Measurements from ENCODE around the gene FOXA3. TPM values are rescaled to one million over a fixed set of nuclear protein-coding genes. Genes with fewer than 3 reads are reported as not detected.

FOXA3 gene
- total RNA-seq = not detected in 2 replicates

GRCh38 chr19:45863840-45864628, at the start of gene FOXA3:
Gene FOXA3 (plus strand): TSS chr19:45864326. CDS start chr19:45864457, 131 bp downstream.

GRCh38 chr19:45814851-45815480, 49.2 kb upstream of the FOXA3 start, which contains the start of gene RSPH6A:
Gene RSPH6A (minus strand): TSS chr19:45815308. CDS start chr19:45815176, 132 bp downstream.

GRCh38 chr19:45862564-45863334, 1.4 kb upstream of the FOXA3 start, which contains the start of gene SYMPK:
Gene SYMPK (minus strand): TSS chr19:45863147. CDS start chr19:45854495, 8,652 bp downstream.

GRCh38 chr19:45885556-45886426, 21.7 kb downstream of the FOXA3 start, which contains the start of gene IRF2BP1:
Gene IRF2BP1 (minus strand): TSS chr19:45886141. CDS start chr19:45885774, 367 bp downstream.

GRCh38 chr19:45901912-45902650, 38.0 kb downstream of the FOXA3 start, which contains the start of gene MYPOP:
Gene MYPOP (minus strand): TSS chr19:45902613. CDS start chr19:45901773, 840 bp downstream.

GRCh38 chr19:45913874-45914830, 50.0 kb downstream of the FOXA3 start, which contains the start of gene NANOS2:
Gene NANOS2 (minus strand): TSS chr19:45914778. CDS start chr19:45914693, 85 bp downstream.

Other genes with a start within 250 kb of the FOXA3 start
- gene EML2, start 224.9 kb upstream of the FOXA3 start, total RNA-seq = 54.8 and 64.7 TPM in 2 replicates
- gene GIPR, start 196.1 kb upstream of the FOXA3 start, total RNA-seq = 1.2 and 3.7 TPM in 2 replicates
- 333 and 378 TPM in 2 replicates for gene SNRPD2, start 172.4 kb upstream of the FOXA3 start, total RNA-seq
- gene QPCTL, start 171.7 kb upstream of the FOXA3 start, total RNA-seq = 22.2 and 27.9 TPM in 2 replicates
- 15.8 and 19.8 TPM in 2 replicates for gene FBXO46, start 133.4 kb upstream of the FOXA3 start, total RNA-seq
- gene MEIOSIN, start 130.9 kb upstream of the FOXA3 start, total RNA-seq = not detected in 2 replicates
- 10.5 and 11.7 TPM in 2 replicates for gene SIX5, start 95.1 kb upstream of the FOXA3 start, total RNA-seq
- 5.2 and 6.8 TPM in 2 replicates for gene DMPK, start 81.8 kb upstream of the FOXA3 start, total RNA-seq
- 20.0 and 24.5 TPM in 2 replicates for gene DMWD, start 71.5 kb upstream of the FOXA3 start, total RNA-seq
- gene RSPH6A, start 49.0 kb upstream of the FOXA3 start, total RNA-seq = not detected in 2 replicates
- gene SYMPK, start 1.2 kb upstream of the FOXA3 start, total RNA-seq = 30.1 and 37.5 TPM in 2 replicates
- 25.5 and 28.0 TPM in 2 replicates for gene IRF2BP1, start 21.8 kb downstream of the FOXA3 start, total RNA-seq
- gene MYPOP, start 38.3 kb downstream of the FOXA3 start, total RNA-seq = 1.2 and 3.2 TPM in 2 replicates
- gene NANOS2, start 50.5 kb downstream of the FOXA3 start, total RNA-seq = not detected in 2 replicates
- not detected in 2 replicates for gene NOVA2, start 109.5 kb downstream of the FOXA3 start, total RNA-seq
- gene CCDC61, start 131.1 kb downstream of the FOXA3 start, total RNA-seq = 12.4 and 14.6 TPM in 2 replicates
- not detected in 2 replicates for gene PGLYRP1, start 158.7 kb downstream of the FOXA3 start, total RNA-seq
- gene IGFL4, start 176.7 kb downstream of the FOXA3 start, total RNA-seq = not detected in 2 replicates

All from airway epithelial cell (primary cell).